Measurements from ENCODE around the gene SMIM41.

GRCh38 chr12:52038447-52038846, 41.1 kb upstream of the SMIM41 start:
- no peak for TF ChIP-seq POLR2A (IDR thresholded peaks at IDR 0.05; ENCODE audit: low read depth)
- no peak for TF ChIP-seq CTCF (IDR thresholded peaks at IDR 0.05)
- no peak for TF ChIP-seq EP300 (IDR thresholded peaks at IDR 0.05)
